HepG2 (cell line): ENCODE data around the gene MAEA. TPM values are rescaled to one million over a fixed set of nuclear protein-coding genes. Genes with fewer than 3 reads are reported as not detected.
A peak's percentile ranks its signal among the peaks of the same experiment; 100 is the strongest.

Source experiments
- ARNTL ChIP-seq: sonication (generic); formaldehyde crosslinking; IDR thresholded peaks from 2 replicates; pipeline ENCODE4 v1.4.0; 2020; ENCODE audit warnings: mild to moderate bottlenecking, missing genetic modification reagents
- CENPT ChIP-seq: sonication (generic); formaldehyde crosslinking; IDR thresholded peaks from 2 replicates; pipeline ENCODE4 v1.8.0; 2022; ENCODE audit warnings: low read depth, mild to moderate bottlenecking, moderate library complexity, missing genetic modification reagents
- CHD2 ChIP-seq: IDR thresholded peaks from 2 replicates; pipeline ENCODE4 v1.6.1; 2011; ENCODE audit warnings: low read depth, low read length, improper control_type of control experiment
- FOXK1 ChIP-seq: sonication (generic); formaldehyde crosslinking; IDR thresholded peaks from 2 replicates; pipeline ENCODE4 v1.4.0; 2020; ENCODE audit warnings: low read depth, missing genetic modification reagents, borderline replicate concordance
- MIER2 ChIP-seq: IDR thresholded peaks from 2 replicates; pipeline ENCODE4 v1.6.1; 2016; ENCODE audit warnings: missing biosample characterization, missing genetic modification reagents
- NCOA1 ChIP-seq: sonication (generic); formaldehyde crosslinking; IDR thresholded peaks from 2 replicates; pipeline ENCODE4 v1.9.0; 2021; ENCODE audit warnings: missing genetic modification reagents
- POGZ ChIP-seq: sonication (generic); formaldehyde crosslinking; IDR thresholded peaks from 2 replicates; pipeline ENCODE4 v1.4.0; 2020; ENCODE audit warnings: mild to moderate bottlenecking, missing genetic modification reagents
- POLR2G ChIP-seq: fragments of 200-400 bp; formaldehyde crosslinking; IDR thresholded peaks from 2 replicates; pipeline ENCODE4 v1.6.1; 2018; ENCODE audit warnings: mild to moderate bottlenecking, low read depth, low read length, moderate library complexity
- PPARG ChIP-seq: conservative IDR thresholded peaks from 2 replicates; pipeline ENCODE4 v1.6.1; 2016; ENCODE audit warnings: missing biosample characterization, missing genetic modification reagents
- SALL1 ChIP-seq: sonication (generic); formaldehyde crosslinking; IDR thresholded peaks from 2 replicates; pipeline ENCODE4 v1.8.0; 2022; ENCODE audit warnings: mild to moderate bottlenecking, missing genetic modification reagents
- SRSF9 ChIP-seq: fragments of 200-400 bp; formaldehyde crosslinking; IDR thresholded peaks from 2 replicates; pipeline ENCODE4 v1.6.1; 2018; ENCODE audit warnings: borderline replicate concordance, mild to moderate bottlenecking, low read depth, low read length; ENCODE audit not compliant: insufficient read depth, poor library complexity, severe bottlenecking
- ZBTB44 ChIP-seq: sonication (generic); formaldehyde crosslinking; IDR thresholded peaks from 2 replicates; pipeline ENCODE4 v1.4.0; 2020; ENCODE audit warnings: missing genetic modification reagents
- ZC3H13 ChIP-seq: sonication (generic); formaldehyde crosslinking; IDR thresholded peaks from 2 replicates; pipeline ENCODE4 v1.8.1; 2023; ENCODE audit warnings: mild to moderate bottlenecking, missing genetic modification reagents, moderate library complexity
- ZFP1 ChIP-seq: IDR thresholded peaks from 2 replicates; pipeline ENCODE4 v1.6.1; 2016
- ZFYVE20 ChIP-seq: sonication (generic); formaldehyde crosslinking; IDR thresholded peaks from 2 replicates; pipeline ENCODE4 v1.8.0; 2023; ENCODE audit warnings: low read depth, mild to moderate bottlenecking, moderate library complexity, missing genetic modification reagents, borderline replicate concordance
- ZNF121 ChIP-seq: sonication (generic); formaldehyde crosslinking; IDR thresholded peaks from 2 replicates; pipeline ENCODE4 v1.5.0; 2020; ENCODE audit warnings: mild to moderate bottlenecking, missing genetic modification reagents
- ZNF256 ChIP-seq: sonication (generic); formaldehyde crosslinking; conservative IDR thresholded peaks from 2 replicates; pipeline ENCODE4 v1.4.0; 2020; ENCODE audit warnings: missing genetic modification reagents
- ZNF44 ChIP-seq: sonication (generic); formaldehyde crosslinking; IDR thresholded peaks from 2 replicates; pipeline ENCODE4 v1.5.1; 2020; ENCODE audit warnings: mild to moderate bottlenecking, missing genetic modification reagents
- ZNF83 ChIP-seq: sonication (generic); formaldehyde crosslinking; IDR thresholded peaks from 2 replicates; pipeline ENCODE4 v1.4.0; 2020; ENCODE audit warnings: missing genetic modification reagents, mild to moderate bottlenecking, borderline replicate concordance
- polyA plus RNA-seq, 8 experiments: library from polyadenylated mRNA; depleted of rRNA in 3 of 8; stranded (reverse) in 7 of 8; unstranded in 1 of 8; fragments of >200 nt; fragmentation: Illumina TruSeq in 4 of 8; extraction: Trizol in 4 of 8; gene quantifications; 2 replicates each; pipeline versions ENCODE4 v1.2.1 to v1.2.3, GENCODE V29; 2011 to 2016; ENCODE audit warnings: low read depth in 4 of 8, missing spikeins in 1 of 8, mixed read lengths in 1 of 8; ENCODE audit not compliant: insufficient read depth in 1 of 8
- total RNA-seq, 5 experiments: library from RNA; depleted of rRNA; stranded (reverse); fragments of >200 nt; fragmentation: Illumina TruSeq; extraction: Trizol; gene quantifications; 2 replicates each; pipeline ENCODE4 v1.2.3, GENCODE V29; 2016; ENCODE audit warnings: low read depth in 1 of 5
- TF ChIP-seq, protein P1 (sequence below): sonication (generic); formaldehyde crosslinking; IDR thresholded peaks from 2 replicates; pipeline ENCODE4 v1.4.0; 2020; ENCODE audit warnings: missing genetic modification reagents, borderline replicate concordance
- TF ChIP-seq, protein P2 (sequence below): sonication (generic); formaldehyde crosslinking; IDR thresholded peaks from 2 replicates; pipeline ENCODE4 v1.5.0; 2020; ENCODE audit warnings: mild to moderate bottlenecking, missing genetic modification reagents
- TF ChIP-seq, protein P3 (sequence below): sonication (generic); formaldehyde crosslinking; conservative IDR thresholded peaks from 2 replicates; pipeline ENCODE4 v1.4.0; 2020; ENCODE audit warnings: missing genetic modification reagents

The MAEA gene
- total and polyA plus RNA-seq, 2 of the 13 experiments (the other 11 are each of a cell fraction or from before 2014, with no cell fraction given) = 52.0 to 57.1 TPM

DNA sequence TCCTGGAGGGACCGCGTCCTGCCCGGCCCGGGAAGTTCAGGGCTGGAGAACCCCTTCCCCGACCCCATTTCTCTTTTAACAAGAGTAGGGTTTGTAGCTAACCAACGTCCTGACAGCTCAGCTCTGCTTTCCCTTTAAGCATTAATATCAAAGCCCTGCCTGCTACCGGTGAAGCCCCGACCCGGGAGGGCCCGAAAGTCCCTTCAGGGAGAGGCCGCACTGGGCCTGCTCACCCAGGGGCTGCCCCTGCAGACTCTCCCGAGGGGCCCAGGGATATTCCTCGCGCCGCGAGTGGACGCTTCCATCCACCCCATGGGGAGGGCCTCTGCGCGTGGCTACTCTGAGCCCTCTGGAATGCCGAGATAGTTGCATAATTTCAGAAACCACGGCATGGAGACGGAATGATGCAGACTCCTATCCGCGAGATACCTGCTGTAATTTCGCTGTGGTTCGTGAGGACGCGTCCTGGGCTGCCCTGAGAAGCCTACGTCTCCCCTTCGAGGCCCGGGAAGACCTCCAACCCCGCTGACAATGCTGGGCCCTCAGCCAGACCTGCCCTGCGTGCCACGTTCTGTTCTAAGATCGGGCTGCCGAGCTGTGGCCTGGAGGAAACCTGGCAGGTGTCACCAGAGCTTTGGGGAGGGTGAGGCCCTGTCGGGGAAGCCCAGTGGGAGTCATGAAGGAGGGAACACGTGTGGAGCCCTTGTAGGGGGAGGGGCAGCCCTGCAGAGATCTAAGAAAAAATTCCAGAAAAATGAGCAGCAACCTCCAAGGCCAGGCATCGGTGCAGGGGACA lies 39.8 kb upstream of the MAEA start (continued):
- peak; percentile 61; the same call in 1 of the 2 replicates for TF ChIP-seq ZNF83 (CRISPR knock-in tag)
- no peak for TF ChIP-seq FOXK1 (CRISPR knock-in tag)
- TF ChIP-seq SALL1 = peak; percentile 34
- TF ChIP-seq ZFP1 (CRISPR knock-in tag) = no peak
- TF ChIP-seq SRSF9 = no peak
- TF ChIP-seq CENPT (CRISPR knock-in tag) = 0 out of 2 replicates have a peak, but pooled peaks have one; percentile 56
- TF ChIP-seq, protein P1, sequence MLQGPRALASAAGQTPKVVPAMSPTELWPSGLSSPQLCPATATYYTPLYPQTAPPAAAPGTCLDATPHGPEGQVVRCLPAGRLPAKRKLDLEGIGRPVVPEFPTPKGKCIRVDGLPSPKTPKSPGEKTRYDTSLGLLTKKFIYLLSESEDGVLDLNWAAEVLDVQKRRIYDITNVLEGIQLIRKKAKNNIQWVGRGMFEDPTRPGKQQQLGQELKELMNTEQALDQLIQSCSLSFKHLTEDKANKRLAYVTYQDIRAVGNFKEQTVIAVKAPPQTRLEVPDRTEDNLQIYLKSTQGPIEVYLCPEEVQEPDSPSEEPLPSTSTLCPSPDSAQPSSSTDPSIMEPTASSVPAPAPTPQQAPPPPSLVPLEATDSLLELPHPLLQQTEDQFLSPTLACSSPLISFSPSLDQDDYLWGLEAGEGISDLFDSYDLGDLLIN (CRISPR knock-in tag) = no peak; the same call in 1 of the 2 replicates
- no peak for TF ChIP-seq ZFYVE20
- TF ChIP-seq POLR2G = peak; percentile 16; the same call in 1 of the 2 replicates
- TF ChIP-seq, protein P2, sequence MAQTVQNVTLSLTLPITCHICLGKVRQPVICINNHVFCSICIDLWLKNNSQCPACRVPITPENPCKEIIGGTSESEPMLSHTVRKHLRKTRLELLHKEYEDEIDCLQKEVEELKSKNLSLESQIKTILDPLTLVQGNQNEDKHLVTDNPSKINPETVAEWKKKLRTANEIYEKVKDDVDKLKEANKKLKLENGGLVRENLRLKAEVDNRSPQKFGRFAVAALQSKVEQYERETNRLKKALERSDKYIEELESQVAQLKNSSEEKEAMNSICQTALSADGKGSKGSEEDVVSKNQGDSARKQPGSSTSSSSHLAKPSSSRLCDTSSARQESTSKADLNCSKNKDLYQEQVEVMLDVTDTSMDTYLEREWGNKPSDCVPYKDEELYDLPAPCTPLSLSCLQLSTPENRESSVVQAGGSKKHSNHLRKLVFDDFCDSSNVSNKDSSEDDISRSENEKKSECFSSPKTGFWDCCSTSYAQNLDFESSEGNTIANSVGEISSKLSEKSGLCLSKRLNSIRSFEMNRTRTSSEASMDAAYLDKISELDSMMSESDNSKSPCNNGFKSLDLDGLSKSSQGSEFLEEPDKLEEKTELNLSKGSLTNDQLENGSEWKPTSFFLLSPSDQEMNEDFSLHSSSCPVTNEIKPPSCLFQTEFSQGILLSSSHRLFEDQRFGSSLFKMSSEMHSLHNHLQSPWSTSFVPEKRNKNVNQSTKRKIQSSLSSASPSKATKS = 0 out of 2 replicates have a peak, but pooled peaks have one; percentile 22
- no peak for TF ChIP-seq ZNF256 (CRISPR knock-in tag)
- no peak for TF ChIP-seq MIER2 (CRISPR knock-in tag)
- no peak for TF ChIP-seq ZNF44 (CRISPR knock-in tag)
- no peak for TF ChIP-seq ARNTL
- no peak for TF ChIP-seq ZNF121 (CRISPR knock-in tag)
- TF ChIP-seq ZC3H13 (CRISPR knock-in tag) = peak; percentile 52; the same call in 1 of the 2 replicates
- no peak for TF ChIP-seq CHD2
- TF ChIP-seq, protein P3, sequence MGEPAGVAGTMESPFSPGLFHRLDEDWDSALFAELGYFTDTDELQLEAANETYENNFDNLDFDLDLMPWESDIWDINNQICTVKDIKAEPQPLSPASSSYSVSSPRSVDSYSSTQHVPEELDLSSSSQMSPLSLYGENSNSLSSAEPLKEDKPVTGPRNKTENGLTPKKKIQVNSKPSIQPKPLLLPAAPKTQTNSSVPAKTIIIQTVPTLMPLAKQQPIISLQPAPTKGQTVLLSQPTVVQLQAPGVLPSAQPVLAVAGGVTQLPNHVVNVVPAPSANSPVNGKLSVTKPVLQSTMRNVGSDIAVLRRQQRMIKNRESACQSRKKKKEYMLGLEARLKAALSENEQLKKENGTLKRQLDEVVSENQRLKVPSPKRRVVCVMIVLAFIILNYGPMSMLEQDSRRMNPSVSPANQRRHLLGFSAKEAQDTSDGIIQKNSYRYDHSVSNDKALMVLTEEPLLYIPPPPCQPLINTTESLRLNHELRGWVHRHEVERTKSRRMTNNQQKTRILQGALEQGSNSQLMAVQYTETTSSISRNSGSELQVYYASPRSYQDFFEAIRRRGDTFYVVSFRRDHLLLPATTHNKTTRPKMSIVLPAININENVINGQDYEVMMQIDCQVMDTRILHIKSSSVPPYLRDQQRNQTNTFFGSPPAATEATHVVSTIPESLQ (CRISPR knock-in tag) = no peak
- TF ChIP-seq PPARG (CRISPR knock-in tag) = no peak
- no peak for TF ChIP-seq POGZ (CRISPR knock-in tag)
- TF ChIP-seq ZBTB44 (CRISPR knock-in tag) = no peak
- TF ChIP-seq NCOA1 = peak; percentile 64; the same call in 1 of the 2 replicates
